Ishikawa (cell line): Measurements from ENCODE around the gene PAPOLG.

Experiments used
- CEBPB ChIP-seq: IDR thresholded peaks from 2 replicates; pipeline ENCODE4 v1.6.1; 2012
- CREB1 ChIP-seq: IDR thresholded peaks from 2 replicates; pipeline ENCODE4 v1.6.1; 2012; ENCODE audit warnings: low read depth
- EGR1 ChIP-seq: IDR thresholded peaks from 2 replicates; pipeline ENCODE4 v1.6.1; 2012
- EP300 ChIP-seq: IDR thresholded peaks from 2 replicates; pipeline ENCODE4 v1.6.1; 2012; ENCODE audit warnings: borderline replicate concordance
- FOXM1 ChIP-seq: IDR thresholded peaks from 2 replicates; pipeline ENCODE4 v1.6.1; 2012; ENCODE audit warnings: low read depth, borderline replicate concordance
- NFIC ChIP-seq: IDR thresholded peaks from 2 replicates; pipeline ENCODE4 v1.6.1; 2012
- RAD21 ChIP-seq: IDR thresholded peaks from 2 replicates; pipeline ENCODE4 v1.6.1; 2012; ENCODE audit warnings: low read depth
- REST ChIP-seq: IDR thresholded peaks from 2 replicates; pipeline ENCODE4 v1.6.1; 2012; ENCODE audit warnings: low read depth, mild to moderate bottlenecking
- TAF1 ChIP-seq: IDR thresholded peaks from 2 replicates; pipeline ENCODE4 v1.6.1; 2012; ENCODE audit warnings: low read depth, mild to moderate bottlenecking
- TCF12 ChIP-seq: IDR thresholded peaks from 2 replicates; pipeline ENCODE4 v1.6.1; 2012; ENCODE audit warnings: low read depth
- TEAD4 ChIP-seq: IDR thresholded peaks from 2 replicates; pipeline ENCODE4 v1.6.1; 2012
- USF1 ChIP-seq: IDR thresholded peaks from 2 replicates; pipeline ENCODE4 v1.6.1; 2012
- YY1 ChIP-seq: IDR thresholded peaks from 2 replicates; pipeline ENCODE4 v1.6.1; 2012; ENCODE audit warnings: low read depth
- ZBTB7A ChIP-seq: IDR thresholded peaks from 2 replicates; pipeline ENCODE4 v1.6.1; 2012; ENCODE audit warnings: low read depth
- TF ChIP-seq, protein P1 (sequence below): IDR thresholded peaks from 2 replicates; pipeline ENCODE4 v1.6.1; 2012

Gene PAPOLG

GRCh38 chr2:60820416-60821132 lies 64.5 kb downstream of the PAPOLG start:
- TF ChIP-seq NFIC (no peak), EP300 (no peak), TCF12 (no peak), USF1 (no peak), FOXM1 (no peak), ZBTB7A (no peak), REST (no peak), EGR1 (no peak), RAD21 (no peak), YY1 (no peak), CEBPB (no peak), TEAD4 (no peak)
- TF ChIP-seq, protein P1, sequence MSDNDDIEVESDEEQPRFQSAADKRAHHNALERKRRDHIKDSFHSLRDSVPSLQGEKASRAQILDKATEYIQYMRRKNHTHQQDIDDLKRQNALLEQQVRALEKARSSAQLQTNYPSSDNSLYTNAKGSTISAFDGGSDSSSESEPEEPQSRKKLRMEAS: no peak

DNA sequence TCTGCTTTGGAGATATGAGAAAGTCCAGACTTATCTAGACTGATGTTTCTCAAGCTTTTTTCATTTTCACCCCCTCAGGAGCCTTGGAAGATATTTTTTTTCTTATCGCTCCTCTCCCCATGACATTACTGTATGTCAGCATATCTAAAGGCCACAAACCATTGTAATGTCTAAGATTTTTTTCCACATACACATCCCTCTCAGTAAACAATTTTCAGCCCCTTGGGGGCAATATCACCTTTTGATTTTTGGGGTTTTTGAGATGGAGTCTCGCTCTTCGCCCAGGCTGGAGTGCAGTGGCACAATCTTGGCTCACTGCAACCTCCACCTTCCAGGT lies 65.0 kb downstream of the PAPOLG start:
- no peak for TF ChIP-seq TCF12
- no peak for TF ChIP-seq REST
- TF ChIP-seq, protein P1: no peak
- TF ChIP-seq ZBTB7A: no peak
- TF ChIP-seq FOXM1: no peak
- no peak for TF ChIP-seq NFIC
- TF ChIP-seq TAF1: no peak
- no peak for TF ChIP-seq EGR1
- TF ChIP-seq TEAD4: no peak
- TF ChIP-seq USF1: no peak
- TF ChIP-seq CREB1: no peak

DNA sequence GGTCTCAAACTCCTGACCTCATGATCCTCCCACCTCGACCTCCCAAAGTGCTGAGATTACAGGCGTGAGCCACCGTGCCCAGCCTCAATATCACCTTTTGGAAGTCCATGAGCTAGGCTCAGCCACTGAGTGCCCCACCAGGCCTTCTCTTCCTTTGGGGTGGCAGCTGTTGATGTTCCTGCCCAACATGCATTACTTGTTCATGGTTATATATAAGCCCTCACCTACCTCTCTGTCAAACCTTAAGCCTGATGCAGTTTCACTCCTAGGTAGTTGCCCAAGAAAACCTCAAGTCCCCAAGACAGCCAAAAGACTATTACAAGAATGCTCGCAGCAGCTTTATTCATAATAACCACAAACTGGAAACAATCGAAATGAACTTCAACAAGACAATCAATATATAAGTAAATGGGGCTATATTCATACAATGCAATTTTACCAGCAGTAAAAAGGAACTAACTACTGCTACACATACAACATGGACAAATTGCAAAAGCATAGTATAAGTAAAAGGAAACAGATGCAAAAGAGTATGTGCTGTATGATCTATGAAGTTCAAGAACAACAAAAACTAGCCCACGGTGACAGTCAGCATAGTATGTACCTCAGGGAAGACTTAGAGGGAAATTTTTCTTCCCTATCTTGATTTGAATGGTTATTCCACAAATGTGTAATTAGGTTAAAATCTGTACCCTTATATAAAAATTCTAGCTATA lies 65.7 kb downstream of the PAPOLG start:
- no peak for TF ChIP-seq USF1
- TF ChIP-seq EP300: no peak
- no peak for TF ChIP-seq RAD21
- TF ChIP-seq NFIC: no peak
- TF ChIP-seq EGR1: no peak
- no peak for TF ChIP-seq TEAD4
- TF ChIP-seq CEBPB: no peak
- TF ChIP-seq TCF12: no peak

GRCh38 chr2:60822987-60823386 lies 66.9 kb downstream of the PAPOLG start:
- TF ChIP-seq RAD21 (no peak), REST (no peak), ZBTB7A (no peak), EGR1 (no peak), CREB1 (no peak), YY1 (no peak)
- TF ChIP-seq, protein P1: no peak
